ENCODE results near the gene WDR45. TPM values are rescaled to one million over a fixed set of nuclear protein-coding genes. Genes with fewer than 3 reads are reported as not detected.
A peak's percentile ranks its signal among the peaks of the same experiment; 100 is the strongest.

The WDR45 gene
- total RNA-seq, 6 donors from 2014 or later: 55.9 to 165 (median 74.2) TPM

DNA sequence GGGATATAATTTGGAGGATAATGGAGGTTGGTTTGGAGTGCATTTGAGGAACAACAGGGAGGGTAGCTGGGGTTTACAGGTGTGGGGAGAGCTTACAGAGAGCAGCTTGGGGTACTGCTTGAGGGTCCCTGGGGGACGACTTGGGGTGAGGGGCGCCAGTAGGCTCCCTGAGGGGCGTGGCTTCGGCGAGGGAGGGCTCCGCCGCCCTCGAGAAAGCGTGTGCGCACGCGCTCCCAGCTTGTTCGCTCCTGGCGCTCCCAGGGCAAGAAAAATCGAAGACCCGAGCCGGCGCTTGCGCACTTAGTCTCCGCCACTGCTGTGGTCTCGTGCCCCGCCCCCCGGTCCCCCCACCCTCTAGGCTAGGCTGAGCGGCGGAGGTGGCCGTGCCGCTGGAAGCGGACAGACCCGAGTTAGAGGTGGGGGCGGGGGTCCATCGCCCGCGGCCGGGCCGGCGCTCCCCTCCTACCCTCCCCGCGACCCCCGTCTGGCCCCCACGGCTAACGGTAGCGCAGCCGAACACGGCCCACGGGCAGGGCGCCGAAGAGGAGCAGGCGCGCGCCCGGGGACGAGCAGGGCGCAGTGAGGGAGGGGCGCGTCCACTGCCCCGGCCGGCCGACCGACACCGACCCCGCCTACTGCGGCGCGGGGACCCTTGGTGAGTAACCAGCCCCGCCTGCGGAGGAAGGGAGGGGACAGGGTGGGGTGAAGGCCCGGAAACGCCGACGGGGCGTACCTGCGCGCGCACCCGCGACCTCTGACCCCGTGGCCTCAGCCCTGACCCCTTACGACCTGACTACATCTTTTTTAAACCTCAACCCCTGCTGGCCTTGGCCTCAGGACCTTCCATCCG lies 26.2 kb downstream of the WDR45 start:
- DNase-seq: peak; percentile 56 to 94
- H3K27ac ChIP-seq: peak overlapping the region; percentile 86 to 90 (median 86)
- no peaks in the 10 kb centered on the region for H3K27me3 ChIP-seq
- peak overlapping the region; percentile 52 to 71 (median 61) for H3K4me3 ChIP-seq
- no peaks in the 10 kb centered on the region for H3K36me3 ChIP-seq
- H3K9me3 ChIP-seq: peaks cover 0 to 3% (median 0%) of the 10 kb centered on the region in 4 donors
- WGBS, 2 donors: 5 to 40% methylated on average over 5 to 48 of the region's 79 CpGs
- no peaks in the 10 kb centered on the region for H3K4me1 ChIP-seq
- peak; percentile 72 to 95 for ATAC-seq (ENCODE audit: low FRiP score in 2 of 2)
- TF ChIP-seq, protein P1, sequence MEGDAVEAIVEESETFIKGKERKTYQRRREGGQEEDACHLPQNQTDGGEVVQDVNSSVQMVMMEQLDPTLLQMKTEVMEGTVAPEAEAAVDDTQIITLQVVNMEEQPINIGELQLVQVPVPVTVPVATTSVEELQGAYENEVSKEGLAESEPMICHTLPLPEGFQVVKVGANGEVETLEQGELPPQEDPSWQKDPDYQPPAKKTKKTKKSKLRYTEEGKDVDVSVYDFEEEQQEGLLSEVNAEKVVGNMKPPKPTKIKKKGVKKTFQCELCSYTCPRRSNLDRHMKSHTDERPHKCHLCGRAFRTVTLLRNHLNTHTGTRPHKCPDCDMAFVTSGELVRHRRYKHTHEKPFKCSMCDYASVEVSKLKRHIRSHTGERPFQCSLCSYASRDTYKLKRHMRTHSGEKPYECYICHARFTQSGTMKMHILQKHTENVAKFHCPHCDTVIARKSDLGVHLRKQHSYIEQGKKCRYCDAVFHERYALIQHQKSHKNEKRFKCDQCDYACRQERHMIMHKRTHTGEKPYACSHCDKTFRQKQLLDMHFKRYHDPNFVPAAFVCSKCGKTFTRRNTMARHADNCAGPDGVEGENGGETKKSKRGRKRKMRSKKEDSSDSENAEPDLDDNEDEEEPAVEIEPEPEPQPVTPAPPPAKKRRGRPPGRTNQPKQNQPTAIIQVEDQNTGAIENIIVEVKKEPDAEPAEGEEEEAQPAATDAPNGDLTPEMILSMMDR (IDR thresholded peaks at IDR 0.05): no peak
- TF ChIP-seq POLR2A (IDR thresholded peaks at IDR 0.05): peak in 1 of 4 donors; percentile 39
- TF ChIP-seq EP300 (IDR thresholded peaks at IDR 0.05): no peak
- TF ChIP-seq POLR2AphosphoS5 (IDR thresholded peaks at IDR 0.05): peak; percentile 28 to 63

DNA sequence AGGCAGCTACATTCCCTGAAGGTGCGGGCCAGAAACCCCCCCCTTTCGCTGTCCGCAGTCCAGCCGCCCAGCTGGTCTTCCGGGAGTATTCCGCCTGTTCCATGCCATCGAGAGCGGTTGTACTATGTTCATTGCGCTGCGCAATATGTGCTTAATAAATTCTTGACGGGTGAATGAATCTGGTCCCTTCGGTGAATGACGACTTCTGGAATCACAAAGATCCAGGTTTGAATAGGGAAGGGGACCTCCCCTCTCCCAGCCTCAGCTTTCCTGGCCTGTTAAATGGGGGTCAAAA lies 35.8 kb downstream of the WDR45 start:
- Histone ChIP-seq H3K27ac (peak overlapping the region; percentile 62 to 83 (median 76)), H3K4me1 (peaks cover 11 to 20% (median 15%) of the 10 kb centered on the region in 4 donors), H3K27me3 (no peaks in the 10 kb centered on the region), H3K9me3 (peaks cover 0 to 5% (median 0%) of the 10 kb centered on the region in 4 donors), H3K36me3 (peaks cover 0 to 5% (median 2%) of the 10 kb centered on the region in 4 donors), H3K4me3 (peak overlapping the region in 3 of 4 donors; percentile 4 to 29 (median 25))
- TF ChIP-seq, protein P1 (IDR thresholded peaks at IDR 0.05): peak in 2 of 6 experiments; percentile 2
- no peak for TF ChIP-seq EP300 (IDR thresholded peaks at IDR 0.05)
- ATAC-seq (ENCODE audit: low FRiP score in 2 of 2) (no peak), DNase-seq (no peak)
- 0 to 38% methylated on average over 2 to 13 of the region's 13 CpGs for WGBS, 2 donors

DNA sequence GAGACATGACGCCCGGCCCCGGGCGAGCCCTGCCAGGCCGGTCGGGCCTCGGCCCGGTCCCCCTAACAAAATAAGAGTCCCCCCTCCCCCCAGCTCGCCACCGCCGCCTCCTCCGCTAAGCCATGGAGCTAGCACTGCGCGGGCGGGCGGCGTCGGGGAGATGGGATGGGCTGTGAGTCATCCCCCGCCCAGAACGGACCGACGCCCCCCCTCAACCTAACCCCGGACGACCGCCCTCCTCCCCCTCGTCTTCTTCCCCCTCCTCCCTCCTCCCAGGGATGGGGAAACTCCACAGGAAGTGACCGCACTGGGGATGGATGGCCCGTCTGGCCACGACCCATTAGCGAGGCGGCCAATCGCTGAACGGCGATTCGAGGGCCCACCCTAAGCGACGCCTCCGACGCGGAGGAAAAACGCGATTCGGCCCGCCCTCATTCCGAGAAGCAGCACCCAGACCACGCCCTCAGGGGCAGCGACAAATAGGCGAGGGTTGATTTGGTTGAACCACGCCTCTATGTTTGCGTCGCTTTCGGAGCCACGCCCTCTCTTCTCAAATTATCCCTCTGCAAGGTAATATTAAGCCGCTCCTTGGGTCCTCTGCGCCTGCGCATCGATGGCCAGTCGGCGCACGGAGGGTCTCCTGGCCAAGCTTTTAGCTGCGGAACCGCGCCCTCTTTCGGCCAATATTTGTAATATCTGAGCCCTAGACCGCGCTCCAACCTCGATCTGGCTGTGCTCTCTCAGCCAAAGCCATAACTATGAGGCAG lies 36.3 kb downstream of the WDR45 start, which contains the start of gene TFE3:
Gene TFE3, minus strand, starts transcription at position 138 of the 767 bp plus-strand sequence. Its CDS starts 131 bp downstream, at position 7.
- peaks cover 0 to 10% (median 5%) of the 10 kb centered on the region in 4 donors for H3K36me3 ChIP-seq
- peak in 3 of 4 donors; percentile 44 to 77 (median 65) for TF ChIP-seq POLR2A (IDR thresholded peaks at IDR 0.05)
- peak in 1 of 4 donors; percentile 56 for TF ChIP-seq EP300 (IDR thresholded peaks at IDR 0.05)
- TF ChIP-seq, protein P1 (IDR thresholded peaks at IDR 0.05): peak; percentile 38 to 81 (median 62)
- TF ChIP-seq POLR2AphosphoS5 (IDR thresholded peaks at IDR 0.05): peak; percentile 63 to 86
- H3K27ac ChIP-seq: peak within 1 kb of the TSS; percentile 96 to 99 (median 98)
- ATAC-seq (ENCODE audit: low FRiP score in 2 of 2): peak; percentile 94 to 96
- no peaks in the 10 kb centered on the region for H3K27me3 ChIP-seq
- peaks cover 0 to 5% (median 0%) of the 10 kb centered on the region in 4 donors for H3K9me3 ChIP-seq
- H3K4me3 ChIP-seq: peak within 1 kb of the TSS; percentile 17 to 78 (median 68)
- 0 to 46% methylated on average over 7 to 46 of the region's 67 CpGs for WGBS, 2 donors
- peaks cover 11 to 24% (median 16%) of the 10 kb centered on the region in 4 donors for H3K4me1 ChIP-seq
- DNase-seq: peak; percentile 95 to 98

DNA sequence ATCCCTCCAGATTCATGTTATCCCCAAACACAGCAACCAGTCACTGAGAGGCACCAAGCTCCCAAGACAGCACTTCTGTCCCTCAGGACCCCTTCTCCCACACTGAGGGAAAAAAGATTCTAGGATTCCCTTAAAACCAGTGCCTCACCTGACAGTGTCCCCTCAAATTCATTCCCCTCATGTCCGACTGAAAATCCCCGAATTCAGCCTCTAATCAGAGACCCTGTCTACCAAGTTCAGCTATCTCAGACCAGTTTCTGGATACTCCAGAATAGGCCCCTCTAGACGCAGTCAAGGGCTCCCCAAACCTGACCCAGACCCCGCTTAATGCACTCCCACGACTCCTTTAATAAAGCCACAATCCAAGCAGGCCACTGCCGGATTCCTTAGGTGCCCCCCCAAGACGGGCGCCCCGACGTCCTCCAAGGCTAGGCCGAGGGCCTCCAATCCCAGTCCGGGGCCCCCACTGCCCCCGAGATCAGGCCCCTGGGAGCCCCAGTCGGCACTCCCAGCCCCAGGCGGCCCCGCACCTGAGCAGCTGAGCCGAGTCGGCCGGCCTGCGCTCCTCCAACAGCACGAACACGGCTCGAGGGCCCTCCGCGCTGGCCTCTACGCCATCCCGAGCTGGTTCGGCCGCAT lies 37.0 kb downstream of the WDR45 start:
- TF ChIP-seq EP300 (IDR thresholded peaks at IDR 0.05): no peak
- ATAC-seq (ENCODE audit: low FRiP score in 2 of 2): peak in 1 of 2 donors; percentile 2
- DNase-seq: no peak

More for the DNA sequence above, 37.0 kb downstream of the WDR45 start:
- no peaks in the 10 kb centered on the region for H3K27me3 ChIP-seq
- H3K4me1 ChIP-seq: peaks cover 11 to 24% (median 16%) of the 10 kb centered on the region in 4 donors
- peaks cover 0 to 5% (median 0%) of the 10 kb centered on the region in 4 donors for H3K9me3 ChIP-seq
- H3K36me3 ChIP-seq: peaks cover 3 to 17% (median 11%) of the 10 kb centered on the region in 4 donors
- peak overlapping the region; percentile 96 to 99 (median 98) for H3K27ac ChIP-seq
- 22% methylated on average over 12 of the region's 29 CpGs; no CpG with 5 or more reads in 1 of the 2 donors for WGBS, 2 donors
- H3K4me3 ChIP-seq: peak overlapping the region; percentile 17 to 78 (median 68)
